ENCODE measurements around the gene MSGN1. TPM values are rescaled to one million over a fixed set of nuclear protein-coding genes. Genes with fewer than 3 reads are reported as not detected.

MSGN1 gene
- total RNA-seq, 4 donors from 2014 or later = not detected

DNA sequence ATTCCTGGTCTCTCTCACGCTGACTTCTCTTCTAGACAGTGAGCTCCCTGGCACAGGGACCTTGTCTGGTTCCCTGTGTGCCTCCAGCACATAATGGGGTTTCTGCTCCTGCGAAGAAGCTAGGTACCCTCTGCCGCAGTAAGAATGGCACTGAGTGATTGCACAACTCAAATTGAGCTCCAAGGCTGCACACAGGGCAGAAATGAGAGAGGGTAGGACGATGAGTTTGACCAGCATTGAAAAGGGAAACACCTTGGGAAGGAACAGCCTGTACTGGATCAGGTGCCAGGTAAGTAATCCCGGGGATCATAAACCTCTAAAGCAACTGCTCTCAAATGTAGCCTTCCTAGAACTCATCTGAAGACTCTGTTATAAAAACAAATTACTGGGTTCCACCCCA is 21.0 kb upstream of the MSGN1 start:
- H3K4me1 ChIP-seq = peaks cover 0 to 12% (median 3%) of the 10 kb centered on the region in 4 donors
- H3K27me3 ChIP-seq = no peaks in the 10 kb centered on the region
- 91% methylated on average over 5 of the region's 5 CpGs for WGBS
- no peaks in the 10 kb centered on the region for H3K9me3 ChIP-seq
- no peak for TF ChIP-seq POLR2A (IDR thresholded peaks at IDR 0.05; ENCODE audit: low read depth)
- no peak for TF ChIP-seq EP300 (IDR thresholded peaks at IDR 0.05)
- TF ChIP-seq, protein P1, sequence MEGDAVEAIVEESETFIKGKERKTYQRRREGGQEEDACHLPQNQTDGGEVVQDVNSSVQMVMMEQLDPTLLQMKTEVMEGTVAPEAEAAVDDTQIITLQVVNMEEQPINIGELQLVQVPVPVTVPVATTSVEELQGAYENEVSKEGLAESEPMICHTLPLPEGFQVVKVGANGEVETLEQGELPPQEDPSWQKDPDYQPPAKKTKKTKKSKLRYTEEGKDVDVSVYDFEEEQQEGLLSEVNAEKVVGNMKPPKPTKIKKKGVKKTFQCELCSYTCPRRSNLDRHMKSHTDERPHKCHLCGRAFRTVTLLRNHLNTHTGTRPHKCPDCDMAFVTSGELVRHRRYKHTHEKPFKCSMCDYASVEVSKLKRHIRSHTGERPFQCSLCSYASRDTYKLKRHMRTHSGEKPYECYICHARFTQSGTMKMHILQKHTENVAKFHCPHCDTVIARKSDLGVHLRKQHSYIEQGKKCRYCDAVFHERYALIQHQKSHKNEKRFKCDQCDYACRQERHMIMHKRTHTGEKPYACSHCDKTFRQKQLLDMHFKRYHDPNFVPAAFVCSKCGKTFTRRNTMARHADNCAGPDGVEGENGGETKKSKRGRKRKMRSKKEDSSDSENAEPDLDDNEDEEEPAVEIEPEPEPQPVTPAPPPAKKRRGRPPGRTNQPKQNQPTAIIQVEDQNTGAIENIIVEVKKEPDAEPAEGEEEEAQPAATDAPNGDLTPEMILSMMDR (IDR thresholded peaks at IDR 0.05) = no peak
- TF ChIP-seq POLR2AphosphoS5 (IDR thresholded peaks at IDR 0.05) = no peak
- DNase-seq (ENCODE audit: extremely low spot score) = peak; percentile 75
- no peaks in the 10 kb centered on the region for H3K36me3 ChIP-seq
- no peak overlapping the region for H3K27ac ChIP-seq (replicated peaks in 1 of 4)
- intact Hi-C loops (cut with DNase I) = no loop called here
- no peak overlapping the region for H3K4me3 ChIP-seq

DNA sequence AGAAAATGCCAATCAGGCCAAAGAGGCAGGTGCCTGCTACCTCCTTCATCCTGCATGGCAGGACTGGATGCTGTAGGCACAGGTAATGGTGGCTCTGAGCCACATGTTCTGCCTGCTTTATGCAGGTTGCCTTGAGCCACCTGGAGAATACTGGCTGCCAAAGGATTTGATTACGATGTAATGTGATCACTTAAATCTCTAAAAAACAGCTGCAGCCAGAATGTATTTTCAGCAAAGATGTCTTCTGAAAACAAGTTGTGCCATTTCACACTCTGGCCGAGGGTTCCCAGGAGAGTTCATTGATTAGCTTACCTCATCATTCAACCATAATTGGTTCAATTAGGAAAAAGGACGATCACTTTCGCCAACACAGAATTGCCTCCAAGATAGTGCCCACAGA is 17.9 kb upstream of the MSGN1 start:
- Histone ChIP-seq H3K27me3 (no peaks in the 10 kb centered on the region), H3K27ac (replicated peaks in 1 of 4) (no peak overlapping the region), H3K4me1 (peaks cover 0 to 10% (median 7%) of the 10 kb centered on the region in 4 donors), H3K9me3 (no peaks in the 10 kb centered on the region), H3K4me3 (no peak overlapping the region), H3K36me3 (no peaks in the 10 kb centered on the region)
- DNase-seq (ENCODE audit: extremely low spot score) = peak; percentile 68
- WGBS = 93% methylated on average over 4 of the region's 4 CpGs
- TF ChIP-seq, protein P1 (IDR thresholded peaks at IDR 0.05) = no peak
- TF ChIP-seq POLR2A (IDR thresholded peaks at IDR 0.05; ENCODE audit: low read depth) = no peak
- TF ChIP-seq POLR2AphosphoS5 (IDR thresholded peaks at IDR 0.05) = no peak
- no peak for TF ChIP-seq EP300 (IDR thresholded peaks at IDR 0.05)
- intact Hi-C loops (cut with DNase I) = no loop called here

GRCh38 chr2:17799301-17800120 is 16.7 kb upstream of the MSGN1 start:
- Histone ChIP-seq H3K4me1 (peaks cover 0 to 10% (median 7%) of the 10 kb centered on the region in 4 donors), H3K27me3 (no peaks in the 10 kb centered on the region), H3K36me3 (no peaks in the 10 kb centered on the region), H3K4me3 (no peak overlapping the region), H3K9me3 (no peaks in the 10 kb centered on the region), H3K27ac (replicated peaks in 1 of 4) (no peak overlapping the region)
- TF ChIP-seq POLR2A (IDR thresholded peaks at IDR 0.05; ENCODE audit: low read depth) = no peak
- no peak for TF ChIP-seq POLR2AphosphoS5 (IDR thresholded peaks at IDR 0.05)
- no peak for TF ChIP-seq EP300 (IDR thresholded peaks at IDR 0.05)
- TF ChIP-seq, protein P1 (IDR thresholded peaks at IDR 0.05) = no peak
- intact Hi-C loops (cut with DNase I) = no loop called here
- 72% methylated on average over 7 of the region's 7 CpGs for WGBS
- DNase-seq (ENCODE audit: extremely low spot score) = peak; percentile 53

DNA sequence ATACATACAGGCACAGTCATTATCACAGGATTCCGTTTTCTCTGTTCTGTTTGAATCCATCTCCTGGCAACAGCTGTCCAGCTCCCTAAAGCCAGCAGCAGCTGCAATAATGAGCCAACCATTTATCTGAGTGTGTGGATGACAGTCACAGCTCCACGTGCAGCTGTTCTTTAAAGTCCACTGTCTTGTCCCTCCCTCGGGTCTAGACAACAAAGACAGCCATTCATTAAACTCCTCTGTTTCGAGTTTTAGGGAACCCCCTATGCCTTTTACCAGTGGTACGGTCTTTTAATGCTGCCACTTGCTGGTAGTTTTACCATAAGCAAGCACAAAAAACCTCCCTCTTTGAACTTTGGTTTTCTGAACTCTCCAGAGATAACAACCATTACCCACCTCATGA is 16.0 kb upstream of the MSGN1 start:
- intact Hi-C loops (cut with DNase I) = no loop called here
- Histone ChIP-seq H3K9me3 (no peaks in the 10 kb centered on the region), H3K27ac (replicated peaks in 1 of 4) (no peak overlapping the region), H3K27me3 (no peaks in the 10 kb centered on the region), H3K4me1 (peaks cover 0 to 10% (median 7%) of the 10 kb centered on the region in 4 donors), H3K4me3 (no peak overlapping the region), H3K36me3 (no peaks in the 10 kb centered on the region)
- WGBS = 36% methylated on average over 5 of the region's 5 CpGs
- TF ChIP-seq POLR2AphosphoS5 (IDR thresholded peaks at IDR 0.05) = no peak
- TF ChIP-seq EP300 (IDR thresholded peaks at IDR 0.05) = no peak
- TF ChIP-seq POLR2A (IDR thresholded peaks at IDR 0.05; ENCODE audit: low read depth) = no peak
- TF ChIP-seq, protein P1 (IDR thresholded peaks at IDR 0.05) = no peak
- peak; percentile 39 for DNase-seq (ENCODE audit: extremely low spot score)
